Stomach (tissue), 4 donors: ENCODE results near the gene KCNV2.

ENCODE experiments used
- POLR2A ChIP-seq, 4 donors: fragments of 450-650 bp; IDR thresholded peaks; one replicate each; pipeline ENCODE4 v1.6.1; 2016; ENCODE audit warnings: antibody characterized with exemption in 4 of 4, control low read depth in 2 of 4, mild to moderate bottlenecking in 1 of 4, moderate library complexity in 1 of 4
- POLR2AphosphoS5 ChIP-seq, 3 donors: sonication (generic); formaldehyde crosslinking; IDR thresholded peaks; one replicate each; pipeline ENCODE4 v1.6.1; 2016; ENCODE audit warnings: antibody characterized with exemption in 3 of 3
- TF ChIP-seq, protein P1 (sequence below), 7 experiments: fragments of 450-650 bp in 4 of 7; fragments of 200-600 bp in 3 of 7; sonication (generic) in 3 of 7; IDR thresholded peaks; one replicate each; pipeline ENCODE4 v1.5.1; 2016 to 2019; ENCODE audit warnings: antibody characterized with exemption in 7 of 7, control low read depth in 2 of 7, mild to moderate bottlenecking in 1 of 7

DNA sequence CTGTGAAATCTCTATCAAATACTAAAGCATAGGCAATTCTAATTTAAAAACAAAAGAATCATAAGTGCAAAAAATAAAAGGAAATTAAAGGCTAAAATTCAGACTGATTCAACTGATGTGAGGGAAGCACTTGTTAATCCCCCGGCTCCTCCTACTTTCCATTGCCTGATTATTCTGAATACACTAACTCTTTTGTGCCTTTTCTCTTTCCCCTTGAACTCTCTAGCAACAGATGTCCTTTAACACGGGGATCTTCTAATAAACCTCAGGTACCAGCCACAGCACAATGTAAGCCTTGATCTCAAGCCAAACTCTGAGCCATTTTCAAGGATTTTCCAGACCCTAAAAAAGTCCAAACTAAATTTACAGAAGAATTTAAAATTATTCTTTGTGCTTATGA lies 61.5 kb downstream of the KCNV2 start:
- TF ChIP-seq, protein P1, sequence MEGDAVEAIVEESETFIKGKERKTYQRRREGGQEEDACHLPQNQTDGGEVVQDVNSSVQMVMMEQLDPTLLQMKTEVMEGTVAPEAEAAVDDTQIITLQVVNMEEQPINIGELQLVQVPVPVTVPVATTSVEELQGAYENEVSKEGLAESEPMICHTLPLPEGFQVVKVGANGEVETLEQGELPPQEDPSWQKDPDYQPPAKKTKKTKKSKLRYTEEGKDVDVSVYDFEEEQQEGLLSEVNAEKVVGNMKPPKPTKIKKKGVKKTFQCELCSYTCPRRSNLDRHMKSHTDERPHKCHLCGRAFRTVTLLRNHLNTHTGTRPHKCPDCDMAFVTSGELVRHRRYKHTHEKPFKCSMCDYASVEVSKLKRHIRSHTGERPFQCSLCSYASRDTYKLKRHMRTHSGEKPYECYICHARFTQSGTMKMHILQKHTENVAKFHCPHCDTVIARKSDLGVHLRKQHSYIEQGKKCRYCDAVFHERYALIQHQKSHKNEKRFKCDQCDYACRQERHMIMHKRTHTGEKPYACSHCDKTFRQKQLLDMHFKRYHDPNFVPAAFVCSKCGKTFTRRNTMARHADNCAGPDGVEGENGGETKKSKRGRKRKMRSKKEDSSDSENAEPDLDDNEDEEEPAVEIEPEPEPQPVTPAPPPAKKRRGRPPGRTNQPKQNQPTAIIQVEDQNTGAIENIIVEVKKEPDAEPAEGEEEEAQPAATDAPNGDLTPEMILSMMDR (IDR thresholded peaks at IDR 0.05), result no peak
- TF ChIP-seq POLR2A (IDR thresholded peaks at IDR 0.05), result no peak
- no peak for TF ChIP-seq POLR2AphosphoS5 (IDR thresholded peaks at IDR 0.05)
